Right atrium auricular region (tissue), 2 donors: ENCODE data around the gene CEACAM1. TPM values are rescaled to one million over a fixed set of nuclear protein-coding genes. Genes with fewer than 3 reads are reported as not detected.
A peak's percentile ranks its signal among the peaks of the same experiment; 100 is the strongest.

ENCODE experiments used
- DNase-seq: peaks from one replicate; pipeline ENCODE4 v3.0.0-alpha.2; 2019; ENCODE audit warnings: low spot score
- H3K27ac ChIP-seq, 2 donors: fragments of 200-600 bp; sonication (generic); 1 replicate in 1 of 2; 2 replicates in 1 of 2; pipeline ENCODE4 v1.5.1; 2016 to 2019
- H3K27me3 ChIP-seq, 2 donors: fragments of 200-600 bp; sonication (generic); one replicate each; pipeline versions ENCODE4 v1.5.1 to v1.6.0; 2017 to 2019
- H3K36me3 ChIP-seq: fragments of 200-600 bp; sonication (generic); one replicate; pipeline ENCODE4 v1.5.1; 2016
- H3K4me1 ChIP-seq, 2 donors: fragments of 200-600 bp; sonication (generic); one replicate each; pipeline versions ENCODE4 v1.5.1 to v1.6.0; 2017 to 2019
- H3K4me3 ChIP-seq, 2 donors: fragments of 200-600 bp; sonication (generic); 1 replicate in 1 of 2; 2 replicates in 1 of 2; pipeline ENCODE4 v1.5.1; 2017 to 2019; ENCODE audit warnings: mild to moderate bottlenecking in 1 of 2, moderate library complexity in 1 of 2
- H3K9me3 ChIP-seq, 2 donors: fragments of 200-600 bp; sonication (generic); one replicate each; pipeline ENCODE4 v1.5.1; 2019
- total RNA-seq, 2 donors: library from RNA; depleted of rRNA; stranded (reverse); fragments of >200 nt; gene quantifications; one replicate each; pipeline ENCODE4 v1.1.0, GENCODE V29; 2016
- TF ChIP-seq, protein P1 (sequence below), 2 donors: fragments of 200-600 bp; sonication (generic); IDR thresholded peaks; one replicate each; pipeline ENCODE4 v1.5.1; 2019; ENCODE audit warnings: antibody characterized with exemption in 2 of 2

Gene CEACAM1
- total RNA-seq, 2 donors from 2014 or later, result 0.78 to 0.94 TPM

DNA sequence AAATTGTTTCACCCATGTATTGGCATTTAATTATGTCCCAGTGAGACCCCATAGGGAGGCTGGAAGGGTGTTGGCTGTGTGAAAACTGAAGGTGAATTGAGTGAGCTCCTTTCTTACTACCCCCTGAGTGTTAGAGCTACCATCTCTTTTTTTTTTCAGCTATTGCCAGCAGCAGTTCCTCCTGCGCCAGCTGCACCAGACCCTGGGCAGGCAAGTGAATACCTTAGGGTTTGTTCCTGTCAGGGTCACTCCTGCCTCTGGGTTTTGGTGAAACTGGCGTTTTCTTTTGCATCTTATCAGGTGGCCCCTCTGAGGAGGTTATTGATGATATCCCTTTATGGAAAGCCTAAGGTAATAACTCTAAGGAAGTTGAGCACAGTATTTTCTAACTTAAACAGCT lies 40.9 kb upstream of the CEACAM1 start:
- Histone ChIP-seq H3K27ac (no peak overlapping the region), H3K27me3 (no peaks in the 10 kb centered on the region), H3K4me3 (no peak overlapping the region), H3K4me1 (peaks cover 0 to 10% of the 10 kb centered on the region in 2 donors), H3K9me3 (no peaks in the 10 kb centered on the region), H3K36me3 (no peaks in the 10 kb centered on the region)
- TF ChIP-seq, protein P1, sequence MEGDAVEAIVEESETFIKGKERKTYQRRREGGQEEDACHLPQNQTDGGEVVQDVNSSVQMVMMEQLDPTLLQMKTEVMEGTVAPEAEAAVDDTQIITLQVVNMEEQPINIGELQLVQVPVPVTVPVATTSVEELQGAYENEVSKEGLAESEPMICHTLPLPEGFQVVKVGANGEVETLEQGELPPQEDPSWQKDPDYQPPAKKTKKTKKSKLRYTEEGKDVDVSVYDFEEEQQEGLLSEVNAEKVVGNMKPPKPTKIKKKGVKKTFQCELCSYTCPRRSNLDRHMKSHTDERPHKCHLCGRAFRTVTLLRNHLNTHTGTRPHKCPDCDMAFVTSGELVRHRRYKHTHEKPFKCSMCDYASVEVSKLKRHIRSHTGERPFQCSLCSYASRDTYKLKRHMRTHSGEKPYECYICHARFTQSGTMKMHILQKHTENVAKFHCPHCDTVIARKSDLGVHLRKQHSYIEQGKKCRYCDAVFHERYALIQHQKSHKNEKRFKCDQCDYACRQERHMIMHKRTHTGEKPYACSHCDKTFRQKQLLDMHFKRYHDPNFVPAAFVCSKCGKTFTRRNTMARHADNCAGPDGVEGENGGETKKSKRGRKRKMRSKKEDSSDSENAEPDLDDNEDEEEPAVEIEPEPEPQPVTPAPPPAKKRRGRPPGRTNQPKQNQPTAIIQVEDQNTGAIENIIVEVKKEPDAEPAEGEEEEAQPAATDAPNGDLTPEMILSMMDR (IDR thresholded peaks at IDR 0.05), result no peak
- no peak for DNase-seq

DNA sequence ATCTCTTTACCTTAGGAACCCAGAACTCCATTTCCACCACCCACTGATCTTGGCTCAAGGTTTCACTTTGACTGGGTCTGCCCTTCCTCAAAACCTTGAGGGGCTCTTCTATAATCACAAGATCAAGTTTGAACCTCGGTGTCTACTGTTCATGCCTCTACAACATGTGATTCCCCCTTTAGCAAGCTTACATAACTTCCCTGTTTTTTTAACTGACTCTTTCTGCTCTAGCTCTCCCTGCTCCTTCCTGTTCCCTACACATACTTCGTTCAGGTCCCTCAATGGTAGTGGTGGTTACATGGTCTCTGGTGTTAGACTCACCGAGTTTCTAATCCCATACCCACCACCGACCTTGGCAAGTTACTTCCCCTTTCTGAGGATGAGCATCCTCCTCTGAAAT lies 39.7 kb upstream of the CEACAM1 start:
- H3K27ac ChIP-seq, result no peak overlapping the region
- no peak overlapping the region for H3K4me3 ChIP-seq
- H3K4me1 ChIP-seq, result peaks cover 0 to 18% of the 10 kb centered on the region in 2 donors
- no peaks in the 10 kb centered on the region for H3K27me3 ChIP-seq
- no peak for DNase-seq
- H3K9me3 ChIP-seq, result no peaks in the 10 kb centered on the region
- TF ChIP-seq, protein P1 (IDR thresholded peaks at IDR 0.05), result no peak
- no peaks in the 10 kb centered on the region for H3K36me3 ChIP-seq

DNA sequence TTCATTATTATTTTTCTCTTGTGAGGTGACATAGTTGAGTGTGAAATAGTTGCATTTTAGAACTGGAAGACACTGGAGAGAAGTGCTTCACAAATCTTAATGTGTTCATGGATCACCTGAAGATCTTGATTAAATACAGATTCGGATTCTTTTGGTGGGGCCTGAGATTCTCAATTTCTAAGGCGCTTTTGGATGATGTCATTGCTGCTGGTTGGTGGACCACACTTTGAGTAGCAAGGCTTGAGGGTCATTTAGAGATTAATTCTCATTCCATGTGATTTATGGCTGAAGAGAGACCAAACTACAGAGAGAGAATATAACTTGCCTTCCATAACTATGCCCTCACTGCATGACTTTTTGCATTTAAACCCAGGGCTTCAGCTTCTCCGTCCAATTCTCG lies 39.3 kb upstream of the CEACAM1 start:
- DNase-seq, result no peak
- H3K36me3 ChIP-seq, result no peaks in the 10 kb centered on the region
- H3K4me1 ChIP-seq, result peaks cover 0 to 18% of the 10 kb centered on the region in 2 donors
- no peaks in the 10 kb centered on the region for H3K27me3 ChIP-seq
- no peak overlapping the region for H3K27ac ChIP-seq
- no peak overlapping the region for H3K4me3 ChIP-seq
- no peaks in the 10 kb centered on the region for H3K9me3 ChIP-seq
- TF ChIP-seq, protein P1 (IDR thresholded peaks at IDR 0.05), result no peak

DNA sequence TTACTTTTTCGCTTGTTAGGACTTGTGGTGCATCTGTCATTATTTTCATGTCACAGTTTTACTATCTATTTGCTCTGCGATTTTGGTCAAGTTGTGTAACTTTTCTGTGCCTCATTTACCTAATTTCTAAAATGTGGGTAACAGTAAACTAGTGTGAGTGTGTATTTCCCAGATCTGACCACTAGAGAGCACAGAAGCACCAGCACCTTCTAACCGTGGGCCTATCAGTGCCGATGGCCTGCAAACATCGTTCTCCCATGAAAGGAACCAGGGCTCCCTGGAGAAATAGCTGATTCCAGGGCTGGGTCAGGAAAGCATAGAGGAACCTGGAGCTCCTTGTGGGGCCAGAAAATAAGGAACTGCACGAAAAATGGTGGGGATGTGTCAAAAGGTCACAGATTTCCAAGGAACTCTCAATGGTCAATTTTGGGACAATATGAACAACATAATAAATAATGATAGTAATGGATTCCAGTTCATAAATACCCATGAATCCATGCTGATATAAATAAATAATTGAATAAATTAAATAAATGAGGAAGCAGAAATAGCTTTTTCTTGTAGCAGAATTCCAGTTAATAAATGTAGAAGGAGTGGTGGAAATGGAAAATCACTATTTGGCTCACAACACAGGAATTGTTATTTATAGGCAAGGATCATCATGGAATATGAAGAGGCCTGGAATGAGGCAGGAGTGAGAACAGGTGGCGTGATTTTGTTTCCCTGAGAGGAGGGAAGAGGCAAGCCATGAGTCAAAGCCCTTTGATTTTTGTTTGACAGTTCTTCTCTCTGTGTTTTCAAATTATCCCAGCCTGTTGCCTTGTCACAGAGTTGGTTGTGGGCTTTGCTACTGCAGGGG lies 35.3 kb upstream of the CEACAM1 start:
- Histone ChIP-seq H3K4me1 (peaks cover 0 to 18% of the 10 kb centered on the region in 2 donors), H3K9me3 (no peaks in the 10 kb centered on the region), H3K27me3 (no peaks in the 10 kb centered on the region), H3K36me3 (no peaks in the 10 kb centered on the region), H3K4me3 (no peak overlapping the region), H3K27ac (no peak overlapping the region)
- peak; percentile 57 for DNase-seq
- TF ChIP-seq, protein P1 (IDR thresholded peaks at IDR 0.05), result peak; percentile 51 to 76

DNA sequence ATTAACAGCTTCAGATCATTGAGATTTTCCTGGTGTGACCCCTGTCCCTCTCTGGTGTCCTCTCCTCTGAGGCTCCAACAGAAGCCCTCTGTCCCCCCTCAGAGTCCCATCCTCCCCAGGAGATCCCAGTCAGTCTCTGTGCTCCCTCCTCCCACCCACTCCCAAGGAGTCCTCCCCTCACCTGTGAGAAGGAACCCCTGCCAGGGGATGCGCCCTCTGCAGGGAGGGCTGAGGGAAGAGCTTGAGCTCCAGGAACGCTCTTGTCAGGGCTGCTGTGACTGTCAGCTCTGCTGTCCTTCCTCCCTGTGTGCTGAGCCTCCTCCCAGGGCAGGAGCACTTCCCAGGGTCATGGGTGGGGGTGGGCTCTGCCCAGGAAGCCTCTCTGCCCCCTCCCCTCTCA lies 33.2 kb upstream of the CEACAM1 start:
- no peak overlapping the region for H3K27ac ChIP-seq
- peak; percentile 9 for DNase-seq
- TF ChIP-seq, protein P1 (IDR thresholded peaks at IDR 0.05), result no peak
- no peaks in the 10 kb centered on the region for H3K36me3 ChIP-seq
- no peak overlapping the region for H3K4me3 ChIP-seq
- peaks cover 0 to 10% of the 10 kb centered on the region in 2 donors for H3K4me1 ChIP-seq
- H3K9me3 ChIP-seq, result no peaks in the 10 kb centered on the region
- H3K27me3 ChIP-seq, result no peaks in the 10 kb centered on the region
